Upper lobe of left lung (tissue), 6 donors: ENCODE data around the gene ERGIC1. TPM values are rescaled to one million over a fixed set of nuclear protein-coding genes. Genes with fewer than 3 reads are reported as not detected.

Experiments used
- ATAC-seq, 2 donors: fragments of 200-7000 bp; cut with Tn5 transposase; one replicate each; pipeline ENCODE4 v1.9.1; 2022; ENCODE audit warnings: mild to moderate bottlenecking in 2 of 2, moderate library complexity in 2 of 2; ENCODE audit not compliant: low FRiP score in 2 of 2
- DNase-seq, 2 donors: peaks; one replicate each; pipeline ENCODE4 v3.0.0-alpha.2; 2019 to 2020
- H3K27ac ChIP-seq, 4 donors: fragments of 200-600 bp; sonication (generic); one replicate each; pipeline ENCODE4 v1.5.1; 2016 to 2019
- H3K27me3 ChIP-seq, 4 donors: fragments of 200-600 bp; sonication (generic); one replicate each; pipeline ENCODE4 v1.5.1; 2017 to 2019
- H3K36me3 ChIP-seq, 4 donors: fragments of 200-600 bp; sonication (generic); one replicate each; pipeline ENCODE4 v1.5.1; 2016 to 2019
- H3K4me1 ChIP-seq, 4 donors: fragments of 200-600 bp; sonication (generic); one replicate each; pipeline ENCODE4 v1.5.1; 2018 to 2019
- H3K4me3 ChIP-seq, 4 donors: fragments of 200-600 bp; sonication (generic); one replicate each; pipeline ENCODE4 v1.5.1; 2017 to 2019; ENCODE audit warnings: mild to moderate bottlenecking in 2 of 4, moderate library complexity in 1 of 4
- H3K9me3 ChIP-seq, 4 donors: fragments of 200-600 bp; sonication (generic); one replicate each; pipeline ENCODE4 v1.5.1; 2018 to 2019
- CTCF ChIP-seq, 6 experiments: fragments of 450-650 bp in 4 of 6; fragments of 200-600 bp in 2 of 6; sonication (generic) in 2 of 6; IDR thresholded peaks; one replicate each; pipeline ENCODE4 v1.5.1; 2016 to 2019; ENCODE audit warnings: antibody characterized with exemption in 6 of 6
- EP300 ChIP-seq, 4 donors: sonication (generic); formaldehyde crosslinking; IDR thresholded peaks; one replicate each; pipeline ENCODE4 v1.5.1; 2017; ENCODE audit warnings: antibody characterized with exemption in 4 of 4, control low read depth in 2 of 4
- POLR2A ChIP-seq, 4 donors: fragments of 450-650 bp; IDR thresholded peaks; one replicate each; pipeline ENCODE4 v1.5.1; 2016 to 2017; ENCODE audit warnings: antibody characterized with exemption in 4 of 4, mild to moderate bottlenecking in 2 of 4
- POLR2AphosphoS5 ChIP-seq, 2 donors: sonication (generic); formaldehyde crosslinking; IDR thresholded peaks; one replicate each; pipeline ENCODE4 v1.5.1; 2017; ENCODE audit warnings: antibody characterized with exemption in 2 of 2
- WGBS, 2 donors: methylation state at CpG; one replicate each; pipeline ENCODE4 v1.1.5; 2017 to 2018; 5-methylcytosine and 5-hydroxymethylcytosine counted together
- total RNA-seq, 6 donors: library from RNA; depleted of rRNA in 4 of 6; stranded (reverse); fragments of >200 nt in 4 of 6; gene quantifications; one replicate each; pipeline versions ENCODE4 v1.1.0 to v1.2.1, GENCODE V29; 2016 to 2021
- donor health status: DM: no; HTN: no; CAD: no; lungs with moderate emphysema.
- donor health status: DM: no; HTN: yes; CAD: no; lungs with severe emphysema.

The ERGIC1 gene
- total RNA-seq, 6 donors from 2014 or later: 158 to 225 (median 173) TPM

DNA sequence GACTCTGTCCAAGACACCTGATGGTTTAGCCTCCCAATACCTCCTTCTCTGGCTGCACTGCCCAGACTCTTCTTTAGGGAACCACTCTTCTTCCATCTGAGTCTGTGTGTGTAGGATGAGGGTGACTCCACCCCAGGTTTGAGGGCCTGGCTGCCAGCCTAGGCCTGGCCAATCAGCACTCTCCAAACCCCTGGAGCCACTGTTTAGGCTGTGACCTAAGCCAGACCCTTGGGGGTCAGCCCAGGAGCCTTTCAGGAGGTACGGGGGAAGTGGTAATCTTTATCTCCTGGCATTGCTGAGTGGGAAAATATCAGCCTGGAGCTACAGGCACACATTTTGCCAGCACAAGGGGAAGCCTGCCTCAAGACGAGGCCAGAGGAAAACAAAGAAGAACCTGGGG is 6.2 kb upstream of the ERGIC1 start:
- DNase-seq (no peak), ATAC-seq (peak in 1 of 2 donors; percentile 52)
- no peaks in the 10 kb centered on the region for H3K36me3 ChIP-seq
- H3K4me3 ChIP-seq: no peak overlapping the region
- peaks cover 0 to 6% (median 0%) of the 10 kb centered on the region in 4 donors for H3K4me1 ChIP-seq
- TF ChIP-seq CTCF (IDR thresholded peaks at IDR 0.05): no peak
- TF ChIP-seq POLR2A (IDR thresholded peaks at IDR 0.05): no peak
- TF ChIP-seq POLR2AphosphoS5 (IDR thresholded peaks at IDR 0.05): no peak
- TF ChIP-seq EP300 (IDR thresholded peaks at IDR 0.05): no peak
- no peak overlapping the region for H3K27ac ChIP-seq
- 51 to 55% methylated on average over 2 of the region's 2 CpGs for WGBS, 2 donors
- H3K27me3 ChIP-seq: no peaks in the 10 kb centered on the region
- H3K9me3 ChIP-seq: peaks cover 0 to 12% (median 9%) of the 10 kb centered on the region in 4 donors

- no peaks in the 10 kb centered on the region for H3K27me3 ChIP-seq
- no peak overlapping the region for H3K4me3 ChIP-seq
- no peak for ATAC-seq
- WGBS, 2 donors: 76 to 81% methylated on average over 6 of the region's 6 CpGs
- no peak for DNase-seq
- H3K9me3 ChIP-seq: peaks cover 0 to 12% (median 9%) of the 10 kb centered on the region in 4 donors
- H3K27ac ChIP-seq: no peak overlapping the region
- TF ChIP-seq POLR2AphosphoS5 (IDR thresholded peaks at IDR 0.05) (no peak), POLR2A (IDR thresholded peaks at IDR 0.05) (no peak), EP300 (IDR thresholded peaks at IDR 0.05) (no peak), CTCF (IDR thresholded peaks at IDR 0.05) (no peak)
- no peaks in the 10 kb centered on the region for H3K36me3 ChIP-seq
- H3K4me1 ChIP-seq: peaks cover 5 to 16% (median 8%) of the 10 kb centered on the region in 4 donors
Measured at GRCh38 chr5:172828911-172829431, 5.1 kb upstream of the ERGIC1 start.

GRCh38 chr5:172830275-172830799 is 3.7 kb upstream of the ERGIC1 start:
- TF ChIP-seq CTCF (IDR thresholded peaks at IDR 0.05) (no peak), EP300 (IDR thresholded peaks at IDR 0.05) (no peak), POLR2A (IDR thresholded peaks at IDR 0.05) (no peak)
- ATAC-seq: no peak
- Histone ChIP-seq H3K9me3 (peaks cover 0 to 10% (median 6%) of the 10 kb centered on the region in 4 donors), H3K27me3 (no peaks in the 10 kb centered on the region), H3K36me3 (no peaks in the 10 kb centered on the region), H3K4me1 (peaks cover 7 to 19% (median 13%) of the 10 kb centered on the region in 4 donors), H3K4me3 (no peak overlapping the region), H3K27ac (peak overlapping the region in 1 of 4 donors; percentile 24)
- no peak for DNase-seq
- WGBS, 2 donors: 92 to 94% methylated on average over 1 of the region's 1 CpG

GRCh38 chr5:172830876-172831662 is 3.0 kb upstream of the ERGIC1 start:
- Histone ChIP-seq H3K4me3 (no peak overlapping the region), H3K4me1 (peaks cover 12 to 26% (median 20%) of the 10 kb centered on the region in 4 donors), H3K9me3 (peaks cover 0 to 3% (median 1%) of the 10 kb centered on the region in 4 donors), H3K36me3 (no peaks in the 10 kb centered on the region), H3K27ac (peak overlapping the region in 1 of 4 donors; percentile 24), H3K27me3 (no peaks in the 10 kb centered on the region)
- no peak for ATAC-seq
- WGBS, 2 donors: 74 to 80% methylated on average over 8 to 14 of the region's 14 CpGs
- DNase-seq: no peak
- TF ChIP-seq POLR2AphosphoS5 (IDR thresholded peaks at IDR 0.05) (no peak), POLR2A (IDR thresholded peaks at IDR 0.05) (peak in 1 of 4 donors; percentile 23)
